NCI-H446 (cell line): ENCODE data around the gene TFEB.

Experiments used
- DNase-seq, 2 experiments: peaks; one replicate each; lab custom pipeline; 2025; lab: John Stamatoyannopoulos, UW

The TFEB gene

DNA sequence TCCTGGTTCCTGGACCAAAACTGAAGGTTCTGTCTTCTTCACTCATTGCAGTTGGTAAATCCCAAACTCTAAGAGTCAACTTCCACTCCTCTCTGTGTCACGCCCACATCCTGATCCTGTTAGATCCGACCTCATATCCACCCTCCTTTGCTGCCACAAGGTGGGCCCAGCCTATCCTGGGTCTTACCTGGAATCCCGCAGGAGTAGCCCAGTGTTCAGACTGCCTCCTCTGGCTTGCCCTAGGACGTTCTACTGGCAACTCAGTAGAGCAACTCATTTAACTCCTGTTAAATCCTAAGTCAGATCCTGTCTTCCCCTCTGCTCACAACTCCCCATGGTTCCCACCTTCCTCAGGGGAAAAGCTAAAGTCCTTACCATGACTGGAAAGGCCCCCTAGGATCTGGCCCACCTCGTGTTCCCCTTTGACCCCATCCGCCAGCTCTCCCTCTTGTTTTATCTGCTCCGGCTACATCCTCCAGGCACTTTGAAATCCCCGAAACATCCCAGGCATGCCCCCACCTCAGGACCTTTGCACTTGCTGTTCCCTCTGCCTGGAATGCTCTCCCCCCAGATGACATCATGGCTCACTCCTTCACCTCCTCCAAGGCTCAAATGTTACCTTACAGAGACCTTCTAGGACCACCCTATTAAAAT lies 43.9 kb downstream of the TFEB start:
- no peak for DNase-seq

GRCh38 chr6:41690541-41691330 lies 44.7 kb downstream of the TFEB start:
- no peak for DNase-seq

GRCh38 chr6:41689171-41690008 lies 46.0 kb downstream of the TFEB start:
- DNase-seq: peak in 1 of 2 experiments; percentile 26

DNA sequence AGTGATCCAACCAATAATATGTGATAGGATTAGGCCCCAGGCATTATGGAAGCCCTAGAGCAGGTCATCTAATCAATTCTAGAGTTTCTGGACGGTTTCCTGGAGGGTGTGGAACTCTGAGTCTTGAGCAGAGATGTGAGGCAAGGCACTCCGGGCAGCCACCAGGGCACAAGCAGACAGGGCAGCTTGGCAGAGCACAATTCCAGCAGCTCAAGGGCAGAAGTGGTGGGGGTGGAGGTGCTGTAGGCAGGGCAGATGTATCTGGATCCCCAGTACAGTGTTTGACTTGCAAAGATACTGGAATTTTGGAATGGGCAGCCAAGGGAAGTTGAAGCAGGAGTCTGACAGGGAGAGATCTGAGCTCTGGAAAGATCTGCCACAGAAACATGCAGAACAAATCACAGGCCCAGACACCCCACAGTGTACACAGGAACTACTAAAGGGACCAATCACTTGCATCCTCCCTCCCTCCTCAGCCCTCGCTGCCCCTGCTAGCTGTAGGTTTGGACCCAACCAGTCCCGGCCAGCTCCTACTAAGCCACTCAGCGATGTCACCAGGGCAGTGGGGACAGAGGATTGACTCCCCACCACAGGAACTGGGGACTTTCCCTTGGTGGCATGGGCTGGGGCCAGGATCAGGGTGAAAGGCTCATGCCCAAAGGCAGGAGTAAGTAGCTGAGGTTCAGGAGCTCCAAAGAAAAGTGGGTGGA lies 47.0 kb downstream of the TFEB start:
- no peak for DNase-seq

GRCh38 chr6:41687501-41688175 lies 47.8 kb downstream of the TFEB start:
- DNase-seq: no peak

GRCh38 chr6:41685641-41686380 lies 49.6 kb downstream of the TFEB start:
- no peak for DNase-seq

GRCh38 chr6:41684311-41685180 lies 50.9 kb downstream of the TFEB start:
- DNase-seq: no peak

- peak; percentile 13 to 69 for DNase-seq
Measured at GRCh38 chr6:41683523-41684310, 51.7 kb downstream of the TFEB start.

DNA sequence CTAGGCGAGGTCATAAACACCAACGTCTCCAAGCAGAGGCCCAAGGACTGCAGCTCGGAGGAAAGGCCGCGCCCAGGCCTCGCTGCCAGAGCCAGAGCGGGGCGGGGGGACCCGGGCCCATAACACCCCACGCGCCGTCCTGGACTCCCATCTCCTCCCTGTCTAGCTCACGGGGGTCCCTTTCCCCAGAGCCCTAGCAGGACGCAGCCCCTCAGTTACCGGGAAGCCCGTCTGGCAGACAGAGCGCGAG lies 52.2 kb downstream of the TFEB start:
- no peak for DNase-seq

DNA sequence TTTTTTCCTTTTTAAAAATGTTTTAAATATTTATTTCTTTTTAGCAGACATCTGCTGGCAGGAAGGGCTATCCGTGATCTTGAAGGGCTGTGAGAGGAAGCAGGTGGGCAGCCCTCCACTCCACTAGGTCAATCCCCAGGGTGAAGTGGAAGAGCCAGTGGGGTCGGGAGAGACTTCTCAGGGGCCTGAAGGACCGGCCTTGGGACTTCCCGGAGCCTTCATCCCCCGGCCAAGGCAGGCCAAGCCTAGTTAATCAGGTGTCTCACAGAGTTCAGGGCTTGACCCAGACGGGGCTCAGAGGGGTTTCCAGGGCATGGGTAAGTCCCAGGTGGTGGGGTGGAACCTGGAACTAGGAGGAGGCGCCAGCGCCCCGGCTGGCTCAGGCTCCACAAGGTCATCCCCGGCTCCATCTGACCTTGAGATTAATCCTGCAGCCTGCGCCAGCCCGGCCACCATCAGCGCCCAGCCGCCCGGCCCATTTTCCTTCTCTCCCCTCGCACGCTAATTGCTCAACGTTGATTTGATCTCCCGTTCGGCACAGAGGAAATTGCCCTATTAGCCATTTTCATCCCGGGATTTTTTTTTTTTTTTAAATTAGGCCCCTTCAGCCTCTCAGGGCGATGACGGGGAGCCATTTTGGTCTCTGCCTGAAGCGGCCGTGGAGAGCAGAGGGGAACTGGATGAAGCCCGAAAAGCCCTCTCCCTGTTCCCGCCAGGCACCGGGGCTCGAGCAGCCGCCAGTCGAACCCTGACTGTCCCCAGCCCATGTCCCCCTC lies 52.7 kb downstream of the TFEB start:
- DNase-seq: no peak

DNA sequence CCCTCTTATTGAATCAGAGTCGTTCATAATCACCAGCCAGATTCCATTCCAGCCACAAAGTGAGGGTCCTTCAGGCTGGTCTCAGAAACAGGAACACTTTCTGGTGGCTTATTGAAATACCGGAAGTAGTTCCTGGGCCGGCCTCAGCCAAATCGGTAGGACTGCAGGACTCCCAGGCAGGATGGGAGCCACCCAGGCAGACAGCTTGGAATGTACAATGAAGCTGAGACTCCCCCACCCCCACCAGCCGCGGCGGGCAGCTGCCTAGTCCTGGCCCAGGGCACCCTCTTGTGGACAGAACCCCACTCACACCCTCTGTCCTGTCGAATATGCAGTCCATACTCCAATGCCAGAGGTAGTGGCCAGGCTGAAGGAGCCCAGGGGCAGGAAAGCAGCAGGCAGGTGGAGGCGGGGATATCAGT lies 53.3 kb downstream of the TFEB start:
- peak; percentile 70 to 87 for DNase-seq

- DNase-seq: no peak
Measured at GRCh38 chr6:41680182-41680965, 55.0 kb downstream of the TFEB start.

GRCh38 chr6:41679696-41680095 lies 55.7 kb downstream of the TFEB start:
- no peak for DNase-seq

- DNase-seq: no peak
Measured at GRCh38 chr6:41678511-41679084, 56.8 kb downstream of the TFEB start.

DNA sequence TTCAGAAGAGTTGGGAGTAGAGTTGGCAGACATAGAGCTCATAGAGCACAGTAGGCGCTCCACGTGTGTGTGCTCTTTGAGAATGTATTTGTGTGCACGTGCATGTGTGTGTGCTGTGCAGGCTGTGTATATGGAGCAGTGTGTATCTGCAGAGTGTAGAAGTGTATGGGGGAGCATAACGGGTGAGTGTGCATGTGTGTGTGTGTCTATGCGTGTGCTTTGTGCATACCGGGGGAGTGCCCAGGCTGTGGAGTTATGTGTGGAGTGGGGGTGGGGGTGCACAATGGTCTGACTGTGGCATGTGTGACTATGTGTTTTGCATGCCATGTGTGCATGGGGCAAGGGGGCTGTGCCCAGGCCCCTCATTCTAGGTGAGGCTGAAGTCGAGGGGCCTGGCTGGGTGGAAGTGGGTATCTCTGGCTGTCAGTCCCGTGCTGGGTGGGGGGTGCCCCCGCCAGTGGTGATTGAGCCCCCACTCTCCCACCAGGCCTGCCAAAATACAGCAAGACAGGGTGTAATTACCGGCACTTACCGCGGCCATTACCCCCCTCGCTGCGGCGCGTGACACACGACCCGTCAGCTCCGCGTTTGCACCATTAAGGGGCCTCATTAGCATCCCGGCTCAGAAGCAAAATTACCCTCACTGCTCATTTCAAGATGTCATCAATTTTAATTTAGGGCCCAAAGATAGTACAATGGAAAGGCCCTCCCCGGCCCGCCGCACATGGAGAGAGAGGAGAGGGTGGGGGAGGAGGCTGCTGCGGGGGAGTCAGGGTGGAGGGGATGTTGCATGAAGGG lies 58.1 kb downstream of the TFEB start:
- DNase-seq: no peak

GRCh38 chr6:41676431-41676830 lies 59.0 kb downstream of the TFEB start:
- no peak for DNase-seq
